Testis (tissue), 2 donors: ENCODE results near the gene SRGAP1.

Source experiments
- CTCF ChIP-seq, 3 experiments: fragments of 450-650 bp in 2 of 3; fragments of 200-600 bp in 1 of 3; sonication (generic) in 1 of 3; IDR thresholded peaks; one replicate each; pipeline ENCODE4 v1.5.1; 2016 to 2019; ENCODE audit warnings: antibody characterized with exemption in 3 of 3, mild to moderate bottlenecking in 2 of 3, moderate library complexity in 1 of 3
- POLR2A ChIP-seq: fragments of 450-650 bp; IDR thresholded peaks from one replicate; pipeline ENCODE4 v1.6.1; 2017; ENCODE audit warnings: antibody characterized with exemption, mild to moderate bottlenecking, moderate library complexity

GRCh38 chr12:63888908-63889635 is 44.6 kb downstream of the SRGAP1 start:
- no peak for TF ChIP-seq CTCF (IDR thresholded peaks at IDR 0.05)
- no peak for TF ChIP-seq POLR2A
